GM21825 (cell line): ENCODE results near the gene NFKB2.

Experiments
- ATAC-seq: cut with Tn5 transposase; IDR thresholded peaks from one replicate; pipeline ENCODE4 v1.9.1; 2021; ENCODE audit warnings: mild to moderate bottlenecking, moderate library complexity; ENCODE audit not compliant: unreplicated experiment

NFKB2 gene

GRCh38 chr10:102395400-102396316, at the start of gene NFKB2:
Gene NFKB2 (plus strand): TSS chr10:102395705. CDS start chr10:102395960, 255 bp downstream.
- peak; percentile 35 for ATAC-seq

GRCh38 chr10:102347236-102347828, 48.2 kb upstream of the NFKB2 start:
- no peak for ATAC-seq

- no peak for ATAC-seq
These were observed 43.3 kb upstream of the NFKB2 start for GRCh38 chr10:102352066-102352715.

- no peak for ATAC-seq
These were observed 41.1 kb upstream of the NFKB2 start for GRCh38 chr10:102354451-102354850.

GRCh38 chr10:102358712-102359382, 36.7 kb upstream of the NFKB2 start:
- no peak for ATAC-seq

GRCh38 chr10:102367441-102367840, 28.1 kb upstream of the NFKB2 start:
- ATAC-seq = no peak

GRCh38 chr10:102368077-102368476, 27.4 kb upstream of the NFKB2 start:
- no peak for ATAC-seq

- ATAC-seq = no peak
These were observed 24.2 kb upstream of the NFKB2 start for GRCh38 chr10:102371295-102371694.

- ATAC-seq = no peak
These were observed 20.3 kb upstream of the NFKB2 start for GRCh38 chr10:102375250-102375649.

GRCh38 chr10:102375867-102376266, 19.6 kb upstream of the NFKB2 start:
- ATAC-seq = no peak

GRCh38 chr10:102376901-102377300, 18.6 kb upstream of the NFKB2 start:
- no peak for ATAC-seq

- ATAC-seq = no peak
These were observed 16.1 kb upstream of the NFKB2 start for GRCh38 chr10:102379383-102379782.

- ATAC-seq = no peak
These were observed 13.5 kb upstream of the NFKB2 start for GRCh38 chr10:102381983-102382382.

GRCh38 chr10:102382871-102383270, 12.6 kb upstream of the NFKB2 start:
- ATAC-seq = no peak

GRCh38 chr10:102384053-102384452, 11.5 kb upstream of the NFKB2 start:
- ATAC-seq = no peak

GRCh38 chr10:102384606-102385429, 10.7 kb upstream of the NFKB2 start:
- no peak for ATAC-seq

GRCh38 chr10:102389894-102390293, 5.6 kb upstream of the NFKB2 start:
- no peak for ATAC-seq

- no peak for ATAC-seq
These were observed 3.2 kb upstream of the NFKB2 start for GRCh38 chr10:102392306-102392705.

- ATAC-seq = no peak
These were observed 2.0 kb upstream of the NFKB2 start for GRCh38 chr10:102393411-102394078.
